ENCODE data around the gene KIAA1549. TPM values are rescaled to one million over a fixed set of nuclear protein-coding genes. Genes with fewer than 3 reads are reported as not detected.
"Not testable (repeated sequence)": the region's sequence is repeated elsewhere in the genome, so short reads cannot be mapped to it uniquely, and the experiment has no call there.

The KIAA1549 gene
- total RNA-seq: 2.4 TPM
- long read RNA-seq, partial matches to known transcripts: 1 of 2 reads
- long read RNA-seq, other reads (novel, unspliced or antisense): 1 of 2 reads

GRCh38 chr7:138981332-138982203 is at the start of gene KIAA1549:
Gene KIAA1549, minus strand, starts transcription at chr7:138981389. Its CDS starts 120 bp downstream, at chr7:138981269.
- no peak for DNase-seq (ENCODE audit: low spot score)

- no peak for DNase-seq (ENCODE audit: low spot score)
These were observed 48.2 kb upstream of the KIAA1549 start for GRCh38 chr7:139029353-139029752.

GRCh38 chr7:139026551-139026950 is 45.4 kb upstream of the KIAA1549 start:
- DNase-seq (ENCODE audit: low spot score): no peak

- not testable (repeated sequence) for DNase-seq (ENCODE audit: low spot score)
These were observed 44.7 kb upstream of the KIAA1549 start for GRCh38 chr7:139025861-139026260.

- DNase-seq (ENCODE audit: low spot score): no peak
These were observed 41.9 kb upstream of the KIAA1549 start for GRCh38 chr7:139023076-139023475.

GRCh38 chr7:139022286-139022685 is 41.1 kb upstream of the KIAA1549 start:
- DNase-seq (ENCODE audit: low spot score): no peak

GRCh38 chr7:139018910-139019309 is 37.7 kb upstream of the KIAA1549 start:
- no peak for DNase-seq (ENCODE audit: low spot score)

- no peak for DNase-seq (ENCODE audit: low spot score)
These were observed 35.8 kb upstream of the KIAA1549 start for GRCh38 chr7:139016931-139017511.

- DNase-seq (ENCODE audit: low spot score): no peak
These were observed 30.2 kb upstream of the KIAA1549 start for GRCh38 chr7:139011373-139011772.

- DNase-seq (ENCODE audit: low spot score): no peak
These were observed 23.3 kb upstream of the KIAA1549 start for GRCh38 chr7:139004321-139005090.

GRCh38 chr7:138999414-138999813 is 18.2 kb upstream of the KIAA1549 start:
- DNase-seq (ENCODE audit: low spot score): no peak

- no peak for DNase-seq (ENCODE audit: low spot score)
These were observed 10.9 kb upstream of the KIAA1549 start for GRCh38 chr7:138992052-138992531.

GRCh38 chr7:138987686-138988085 is 6.5 kb upstream of the KIAA1549 start:
- DNase-seq (ENCODE audit: low spot score): no peak

GRCh38 chr7:138982204-138982623 is 1.0 kb upstream of the KIAA1549 start:
- no peak for DNase-seq (ENCODE audit: low spot score)

GRCh38 chr7:138980563-138981291 is 462 bp downstream of the KIAA1549 start:
- DNase-seq (ENCODE audit: low spot score): no peak

- DNase-seq (ENCODE audit: low spot score): no peak
These were observed 1.1 kb downstream of the KIAA1549 start for GRCh38 chr7:138979988-138980562.

GRCh38 chr7:138979226-138979979 is 1.8 kb downstream of the KIAA1549 start:
- no peak for DNase-seq (ENCODE audit: low spot score)

GRCh38 chr7:138978541-138979184 is 2.5 kb downstream of the KIAA1549 start:
- no peak for DNase-seq (ENCODE audit: low spot score)

GRCh38 chr7:138976161-138976560 is 5.0 kb downstream of the KIAA1549 start:
- not testable (repeated sequence) for DNase-seq (ENCODE audit: low spot score)
